Measurements from ENCODE around the gene EP400. TPM values are rescaled to one million over a fixed set of nuclear protein-coding genes. Genes with fewer than 3 reads are reported as not detected.

EP400 gene
- total RNA-seq, 1 experiment from 2014 or later: 60.5 TPM

- Histone ChIP-seq H3K4me3 (ENCODE audit: low read depth, low read length) (no peak overlapping the region), H3K4me1 (no peaks in the 10 kb centered on the region), H3K9me3 (no peaks in the 10 kb centered on the region), H3K36me3 (ENCODE audit: control insufficient read depth, insufficient read depth, low read length) (no peaks in the 10 kb centered on the region; the same call in 1 of the 2 replicates), H3K27me3 (replicated peaks; ENCODE audit: control insufficient read depth, insufficient read depth, low read length) (no peaks in the 10 kb centered on the region)
- H3K4me3 Mint-ChIP-seq (ENCODE audit: unreplicated experiment): no peak overlapping the region
- CTCF ChIA-PET: no interaction called here
- no peaks in the 10 kb centered on the region for H3K27me3 Mint-ChIP-seq (ENCODE audit: insufficient read depth, unreplicated experiment)
- POLR2A ChIA-PET: no interaction called here
- TF ChIP-seq CTCF (IDR thresholded peaks at IDR 0.05; ENCODE audit: insufficient read depth in 1 of 2, low read depth in 1 of 2, low read length in 1 of 2, severe bottlenecking in 1 of 2, unreplicated experiment in 1 of 2): no peak
- no peak for DNase-seq
- no peaks in the 10 kb centered on the region for H3K4me1 Mint-ChIP-seq (ENCODE audit: low read depth, unreplicated experiment)
- H3K27ac Mint-ChIP-seq (ENCODE audit: unreplicated experiment): no peak overlapping the region
- H3K9me3 Mint-ChIP-seq (ENCODE audit: unreplicated experiment): no peaks in the 10 kb centered on the region
- H3K36me3 Mint-ChIP-seq (ENCODE audit: insufficient read depth, unreplicated experiment): peaks cover 24% of the 10 kb centered on the region
- intact Hi-C loops (cut with micrococcal nuclease; ENCODE audit: unreplicated experiment): no loop called here
- BruUV-seq (replicated peaks): no TSS peak
Measured at GRCh38 chr12:131903270-131904255, 46.2 kb upstream of the EP400 start.

- Mint-ChIP-seq H3K36me3 (ENCODE audit: insufficient read depth, unreplicated experiment) (peaks cover 29% of the 10 kb centered on the region), H3K4me1 (ENCODE audit: low read depth, unreplicated experiment) (no peaks in the 10 kb centered on the region), H3K9me3 (ENCODE audit: unreplicated experiment) (no peaks in the 10 kb centered on the region), H3K4me3 (ENCODE audit: unreplicated experiment) (no peak overlapping the region), H3K27ac (ENCODE audit: unreplicated experiment) (no peak overlapping the region), H3K27me3 (ENCODE audit: insufficient read depth, unreplicated experiment) (no peaks in the 10 kb centered on the region)
- Histone ChIP-seq H3K27me3 (replicated peaks; ENCODE audit: control insufficient read depth, insufficient read depth, low read length) (no peaks in the 10 kb centered on the region), H3K36me3 (ENCODE audit: control insufficient read depth, insufficient read depth, low read length) (no peaks in the 10 kb centered on the region; the same call in 1 of the 2 replicates), H3K9me3 (no peaks in the 10 kb centered on the region), H3K4me3 (ENCODE audit: low read depth, low read length) (no peak overlapping the region), H3K4me1 (no peaks in the 10 kb centered on the region)
- DNase-seq: no peak
- TF ChIP-seq CTCF (IDR thresholded peaks at IDR 0.05; ENCODE audit: insufficient read depth in 1 of 2, low read depth in 1 of 2, low read length in 1 of 2, severe bottlenecking in 1 of 2, unreplicated experiment in 1 of 2): no peak
- ChIA-PET POLR2A (no interaction called here), CTCF (no interaction called here)
- intact Hi-C loops (cut with micrococcal nuclease; ENCODE audit: unreplicated experiment): no loop called here
- no TSS peak for BruUV-seq (replicated peaks)
Measured at GRCh38 chr12:131904346-131904745, 45.4 kb upstream of the EP400 start.

- Mint-ChIP-seq H3K4me3 (ENCODE audit: unreplicated experiment) (no peak overlapping the region), H3K4me1 (ENCODE audit: low read depth, unreplicated experiment) (no peaks in the 10 kb centered on the region), H3K27ac (ENCODE audit: unreplicated experiment) (no peak overlapping the region), H3K9me3 (ENCODE audit: unreplicated experiment) (no peaks in the 10 kb centered on the region), H3K36me3 (ENCODE audit: insufficient read depth, unreplicated experiment) (peaks cover 25% of the 10 kb centered on the region), H3K27me3 (ENCODE audit: insufficient read depth, unreplicated experiment) (no peaks in the 10 kb centered on the region)
- H3K36me3 ChIP-seq (ENCODE audit: control insufficient read depth, insufficient read depth, low read length): no peaks in the 10 kb centered on the region; the same call in 1 of the 2 replicates
- H3K4me3 ChIP-seq (ENCODE audit: low read depth, low read length): no peak overlapping the region
- intact Hi-C loops (cut with micrococcal nuclease; ENCODE audit: unreplicated experiment): no loop called here
- no peaks in the 10 kb centered on the region for H3K27me3 ChIP-seq (replicated peaks; ENCODE audit: control insufficient read depth, insufficient read depth, low read length)
- DNase-seq: no peak
- no peaks in the 10 kb centered on the region for H3K4me1 ChIP-seq
- POLR2A ChIA-PET: no interaction called here
- BruUV-seq (replicated peaks): no TSS peak
- no peaks in the 10 kb centered on the region for H3K9me3 ChIP-seq
- TF ChIP-seq CTCF (IDR thresholded peaks at IDR 0.05; ENCODE audit: insufficient read depth in 1 of 2, low read depth in 1 of 2, low read length in 1 of 2, severe bottlenecking in 1 of 2, unreplicated experiment in 1 of 2): no peak
- CTCF ChIA-PET: no interaction called here
Measured at GRCh38 chr12:131905081-131905629, 44.6 kb upstream of the EP400 start.

All from Caco-2 (cell line).